ENCODE measurements around the gene HECTD4. TPM values are rescaled to one million over a fixed set of nuclear protein-coding genes. Genes with fewer than 3 reads are reported as not detected.

Gene HECTD4
- total RNA-seq, 2 experiments from 2014 or later: 37.5 to 39.4 TPM

DNA sequence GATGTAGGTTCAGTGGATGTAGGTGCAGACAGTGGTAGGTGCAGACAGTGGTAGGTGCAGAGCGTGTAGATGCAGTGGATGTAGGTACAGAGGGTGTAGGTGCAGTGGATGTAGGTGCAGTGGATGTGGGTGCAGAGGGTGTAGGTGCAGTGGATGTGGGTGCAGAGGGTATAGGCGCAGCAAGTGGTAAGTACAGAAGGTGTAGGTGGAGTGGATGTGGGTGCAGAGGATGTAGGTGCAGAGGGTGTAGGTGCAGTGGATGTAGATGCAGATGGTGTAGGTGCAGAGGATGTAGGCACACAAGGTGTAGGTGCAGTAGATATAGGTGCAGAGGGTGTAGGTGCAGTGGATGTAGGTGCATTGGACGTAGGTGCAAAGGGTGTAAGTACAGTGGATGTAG, 86.0 kb downstream of the HECTD4 start:
- ChIA-PET CTCF (no interaction called here), POLR2A (no interaction called here)
- DNase-seq: no peak
- H3K4me3 Mint-ChIP-seq: no peak overlapping the region
- peaks cover 7% of the 10 kb centered on the region for H3K36me3 Mint-ChIP-seq (ENCODE audit: low read depth)
- peaks cover 5% of the 10 kb centered on the region for H3K9me3 Mint-ChIP-seq
- no peak overlapping the region for H3K27ac Mint-ChIP-seq
- peaks cover 6% of the 10 kb centered on the region for H3K4me1 Mint-ChIP-seq
- H3K27me3 Mint-ChIP-seq: no peaks in the 10 kb centered on the region

DNA sequence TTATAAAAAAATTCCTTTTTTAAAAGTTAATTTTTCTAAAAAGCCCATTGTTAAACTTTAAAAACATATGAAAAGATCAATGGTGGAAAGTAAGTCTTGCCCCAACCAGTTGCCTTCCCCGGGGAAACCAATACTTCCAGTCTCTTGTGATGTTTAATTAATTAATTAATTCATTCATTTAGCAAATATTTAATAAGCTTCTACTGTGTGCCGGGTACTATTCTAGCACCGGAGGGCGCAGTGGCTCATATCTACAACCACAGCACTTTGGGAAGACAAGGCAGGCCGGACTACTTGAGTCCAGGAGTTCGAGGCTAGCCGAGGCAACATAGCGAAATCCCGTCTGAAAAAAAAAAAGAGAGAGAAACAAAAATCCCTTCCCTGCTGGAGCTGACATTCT, 87.4 kb downstream of the HECTD4 start:
- POLR2A ChIA-PET: no interaction called here
- Mint-ChIP-seq H3K4me3 (no peak overlapping the region), H3K4me1 (peaks cover 6% of the 10 kb centered on the region), H3K36me3 (ENCODE audit: low read depth) (peaks cover 10% of the 10 kb centered on the region), H3K27ac (no peak overlapping the region), H3K27me3 (no peaks in the 10 kb centered on the region), H3K9me3 (peaks cover 5% of the 10 kb centered on the region)
- no peak for DNase-seq
- CTCF ChIA-PET: no interaction called here

DNA sequence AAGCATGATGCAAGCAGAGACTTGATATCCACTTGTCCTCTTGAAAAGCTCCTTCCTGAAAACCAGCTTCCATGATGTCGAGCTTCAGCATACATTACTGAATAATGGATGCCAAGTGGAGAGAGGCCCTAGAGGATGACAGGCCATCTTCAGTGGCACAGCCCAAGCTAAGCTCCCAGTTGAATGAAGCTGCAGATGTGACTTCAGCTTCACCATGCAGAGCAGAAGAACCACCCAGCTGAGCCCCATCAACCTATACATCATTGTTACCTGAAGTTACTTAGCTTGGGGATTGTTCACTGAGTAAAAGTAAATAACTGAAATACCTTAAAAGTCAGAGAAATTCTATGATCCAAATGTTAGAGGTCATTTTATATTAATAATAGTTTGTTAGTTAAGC, 93.6 kb downstream of the HECTD4 start:
- POLR2A ChIA-PET: no interaction called here
- Mint-ChIP-seq H3K4me1 (peaks cover 6% of the 10 kb centered on the region), H3K27ac (no peak overlapping the region), H3K4me3 (no peak overlapping the region), H3K27me3 (no peaks in the 10 kb centered on the region), H3K36me3 (ENCODE audit: low read depth) (peaks cover 16% of the 10 kb centered on the region), H3K9me3 (peaks cover 10% of the 10 kb centered on the region)
- CTCF ChIA-PET: interaction anchor here (1.0 kb wide), 1 partner anchor 122 kb away, joined by 3 read pairs; no protein-coding TSS in a partner anchor
- DNase-seq: no peak

DNA sequence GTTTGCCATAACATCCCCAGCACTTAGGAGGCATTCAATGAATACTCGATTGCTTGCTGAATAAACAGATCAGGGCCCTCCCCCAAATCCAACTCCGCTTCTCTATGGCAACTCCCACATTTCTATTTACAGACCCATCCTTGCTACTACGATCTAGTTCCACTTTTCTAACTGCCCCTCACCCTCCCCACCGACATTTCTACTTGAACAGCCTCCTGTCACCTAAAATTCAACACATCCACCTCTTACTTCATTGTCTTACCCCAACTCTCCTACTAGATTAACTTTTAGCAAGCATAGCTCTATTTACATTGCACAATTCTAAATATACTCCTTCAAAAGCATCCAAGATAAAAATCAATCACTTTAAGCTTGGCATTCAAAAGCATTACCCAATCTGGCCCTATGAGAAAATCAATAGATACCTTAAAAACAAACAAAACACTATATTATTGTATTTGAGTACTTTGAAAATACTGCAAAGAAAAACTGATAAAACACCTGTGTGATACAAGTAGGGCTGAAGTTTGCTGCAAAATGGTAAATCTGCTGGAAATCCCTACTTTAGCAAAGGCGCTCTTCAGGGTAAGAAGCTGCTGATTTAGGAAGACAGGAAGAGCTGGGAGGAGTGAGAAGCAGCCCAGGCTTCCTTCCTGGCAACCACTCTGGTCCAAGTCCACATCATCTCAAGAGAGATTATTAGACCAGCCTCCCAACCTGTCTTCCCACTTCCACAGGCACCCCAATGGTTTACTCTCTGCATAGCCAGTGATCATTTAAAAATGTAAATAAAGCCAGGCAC, 96.4 kb downstream of the HECTD4 start:
- Mint-ChIP-seq H3K4me3 (no peak overlapping the region), H3K9me3 (peaks cover 5% of the 10 kb centered on the region), H3K27ac (no peak overlapping the region), H3K27me3 (no peaks in the 10 kb centered on the region), H3K36me3 (ENCODE audit: low read depth) (peaks cover 7% of the 10 kb centered on the region), H3K4me1 (no peaks in the 10 kb centered on the region)
- DNase-seq: no peak
- POLR2A ChIA-PET: no interaction called here
- CTCF ChIA-PET: no interaction called here

DNA sequence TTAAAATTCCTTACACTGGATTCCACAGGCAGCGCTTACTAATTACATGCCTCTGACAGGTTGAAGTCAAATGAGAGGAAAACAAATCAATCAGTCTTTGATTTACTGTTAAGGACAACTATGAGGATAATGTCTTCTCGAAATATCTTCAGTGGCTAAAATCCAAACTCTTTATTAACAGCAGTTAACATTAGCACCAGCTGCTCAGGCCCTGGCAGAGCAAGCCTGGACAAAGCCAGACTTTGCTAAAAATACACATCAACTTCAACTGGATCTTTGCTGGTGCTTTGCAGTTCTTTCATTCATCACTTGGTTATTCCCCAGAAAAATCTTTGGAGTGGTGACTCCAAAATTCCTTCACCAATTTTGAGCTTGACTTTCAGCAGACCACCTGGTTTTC, 98.7 kb downstream of the HECTD4 start:
- Mint-ChIP-seq H3K36me3 (ENCODE audit: low read depth) (no peaks in the 10 kb centered on the region), H3K9me3 (no peaks in the 10 kb centered on the region), H3K4me3 (no peak overlapping the region), H3K4me1 (no peaks in the 10 kb centered on the region), H3K27ac (no peak overlapping the region), H3K27me3 (no peaks in the 10 kb centered on the region)
- no peak for DNase-seq
- CTCF ChIA-PET: no interaction called here
- POLR2A ChIA-PET: no interaction called here

DNA sequence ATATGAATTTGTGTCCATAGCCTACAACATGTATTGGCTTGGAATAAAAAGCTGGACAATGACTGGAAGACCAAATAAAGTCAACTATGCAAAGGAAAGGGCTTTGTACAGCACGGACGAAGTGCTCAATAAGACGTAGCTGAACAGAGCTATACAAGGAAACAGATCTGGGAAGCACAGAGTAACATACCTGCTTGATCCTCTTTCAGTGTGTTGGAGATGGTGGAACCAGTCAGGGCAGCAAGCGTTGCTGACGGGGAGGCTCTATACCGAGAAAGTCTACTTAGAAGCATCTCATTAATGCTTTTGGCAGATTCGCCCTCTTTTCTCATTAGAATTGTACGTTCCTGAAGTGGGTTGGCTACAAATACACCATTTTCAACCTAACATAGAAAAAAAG, 99.3 kb downstream of the HECTD4 start:
- no peaks in the 10 kb centered on the region for H3K27me3 Mint-ChIP-seq
- no peaks in the 10 kb centered on the region for H3K4me1 Mint-ChIP-seq
- no peak for DNase-seq
- H3K36me3 Mint-ChIP-seq (ENCODE audit: low read depth): peaks cover 2% of the 10 kb centered on the region
- no peak overlapping the region for H3K4me3 Mint-ChIP-seq
- H3K27ac Mint-ChIP-seq: no peak overlapping the region
- CTCF ChIA-PET: no interaction called here
- H3K9me3 Mint-ChIP-seq: no peaks in the 10 kb centered on the region
- POLR2A ChIA-PET: no interaction called here

DNA sequence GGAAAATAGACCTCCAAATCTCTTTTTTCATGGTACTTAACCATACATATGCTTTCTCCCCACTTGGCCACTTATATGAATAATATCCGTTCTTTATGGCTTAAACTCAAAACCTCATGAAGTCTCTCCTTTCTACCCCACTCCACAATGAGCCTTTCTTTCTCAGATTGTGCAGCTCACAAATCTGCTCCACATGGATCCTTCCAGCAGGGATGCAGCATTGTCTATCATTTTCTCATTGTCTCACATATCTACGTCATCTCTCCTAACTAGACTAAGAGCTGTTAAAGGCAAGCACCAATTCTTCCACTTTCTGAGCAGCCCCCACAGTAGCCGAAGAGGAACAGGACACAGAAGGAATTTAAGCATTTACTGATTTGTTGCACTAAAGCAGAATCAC, 106.4 kb downstream of the HECTD4 start:
- no peaks in the 10 kb centered on the region for H3K9me3 Mint-ChIP-seq
- CTCF ChIA-PET: no interaction called here
- DNase-seq: no peak
- no peak overlapping the region for H3K4me3 Mint-ChIP-seq
- no peak overlapping the region for H3K27ac Mint-ChIP-seq
- POLR2A ChIA-PET: no interaction called here
- H3K4me1 Mint-ChIP-seq: no peaks in the 10 kb centered on the region
- H3K36me3 Mint-ChIP-seq (ENCODE audit: low read depth): peaks cover 23% of the 10 kb centered on the region
- H3K27me3 Mint-ChIP-seq: no peaks in the 10 kb centered on the region

DNA sequence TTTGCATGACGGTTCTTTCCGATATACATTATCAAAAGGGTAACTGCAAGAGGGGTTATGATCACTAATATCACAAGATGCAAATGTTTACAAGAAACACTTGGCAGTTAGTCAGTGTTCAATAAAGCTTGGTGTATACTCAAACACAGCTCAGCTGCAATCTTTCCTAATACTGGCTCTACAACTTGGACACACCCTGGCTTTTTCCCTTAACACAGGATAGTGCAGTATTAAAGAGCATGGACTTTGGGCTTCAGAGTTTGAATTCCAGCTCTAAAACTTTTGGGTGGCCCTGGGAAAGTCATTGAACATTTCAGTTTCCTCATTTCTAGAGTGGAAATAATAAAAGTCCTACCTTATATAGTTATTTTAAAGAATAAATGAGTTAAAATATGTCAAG, 107.0 kb downstream of the HECTD4 start:
- CTCF ChIA-PET: no interaction called here
- H3K36me3 Mint-ChIP-seq (ENCODE audit: low read depth): peaks cover 26% of the 10 kb centered on the region

DNA sequence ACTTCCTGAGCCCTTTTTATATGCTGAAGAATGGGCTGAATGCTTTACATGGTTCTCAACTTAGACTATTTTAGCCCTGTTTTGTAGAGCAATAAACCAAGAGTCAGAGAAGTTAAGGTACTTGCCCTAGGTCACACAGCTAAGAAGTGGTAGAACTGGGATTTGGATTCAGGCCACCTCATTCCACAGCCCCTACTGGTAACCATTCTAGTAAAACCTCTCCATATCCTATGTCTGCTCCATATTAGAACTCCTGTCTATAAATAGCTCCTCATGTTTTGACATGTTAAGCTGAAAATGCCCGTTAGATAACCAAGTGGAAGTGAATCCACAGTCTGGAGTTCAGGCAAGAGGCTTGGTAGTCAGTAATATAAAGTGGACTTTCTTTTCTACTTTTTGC, 111.6 kb downstream of the HECTD4 start:
- Mint-ChIP-seq H3K36me3 (ENCODE audit: low read depth) (peaks cover 31% of the 10 kb centered on the region), H3K4me1 (no peaks in the 10 kb centered on the region), H3K27me3 (no peaks in the 10 kb centered on the region), H3K27ac (no peak overlapping the region), H3K4me3 (no peak overlapping the region), H3K9me3 (no peaks in the 10 kb centered on the region)
- CTCF ChIA-PET: no interaction called here
- POLR2A ChIA-PET: no interaction called here
- DNase-seq: no peak

More for the DNA sequence above, 107.0 kb downstream of the HECTD4 start:
- Mint-ChIP-seq H3K9me3 (no peaks in the 10 kb centered on the region), H3K27ac (no peak overlapping the region), H3K4me1 (no peaks in the 10 kb centered on the region), H3K4me3 (no peak overlapping the region), H3K27me3 (no peaks in the 10 kb centered on the region)
- POLR2A ChIA-PET: no interaction called here
- DNase-seq: no peak

DNA sequence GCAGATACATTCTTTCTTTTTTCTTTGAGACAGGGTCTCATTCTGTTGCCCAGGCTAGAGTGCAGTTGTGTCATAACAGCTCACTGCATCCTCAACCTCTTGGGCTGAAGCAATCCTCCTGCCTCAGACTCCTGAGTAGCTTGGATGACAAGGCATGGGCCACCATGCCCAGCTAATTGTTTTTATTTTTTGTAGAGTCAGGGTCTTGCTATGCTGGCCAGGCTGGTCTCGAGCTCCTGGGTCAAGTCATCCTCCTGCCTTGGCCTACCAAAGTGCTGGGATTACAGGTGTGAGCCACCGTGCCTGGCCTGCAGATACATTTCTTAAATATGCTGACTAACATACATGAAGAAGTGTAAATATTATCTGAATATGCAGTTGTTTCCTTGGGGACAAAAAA, 115.8 kb downstream of the HECTD4 start:
- no peak overlapping the region for H3K27ac Mint-ChIP-seq
- H3K4me3 Mint-ChIP-seq: no peak overlapping the region
- no peaks in the 10 kb centered on the region for H3K27me3 Mint-ChIP-seq
- no peaks in the 10 kb centered on the region for H3K9me3 Mint-ChIP-seq
- H3K4me1 Mint-ChIP-seq: no peaks in the 10 kb centered on the region
- DNase-seq: no peak
- POLR2A ChIA-PET: no interaction called here
- CTCF ChIA-PET: no interaction called here
- peaks cover 28% of the 10 kb centered on the region for H3K36me3 Mint-ChIP-seq (ENCODE audit: low read depth)

DNA sequence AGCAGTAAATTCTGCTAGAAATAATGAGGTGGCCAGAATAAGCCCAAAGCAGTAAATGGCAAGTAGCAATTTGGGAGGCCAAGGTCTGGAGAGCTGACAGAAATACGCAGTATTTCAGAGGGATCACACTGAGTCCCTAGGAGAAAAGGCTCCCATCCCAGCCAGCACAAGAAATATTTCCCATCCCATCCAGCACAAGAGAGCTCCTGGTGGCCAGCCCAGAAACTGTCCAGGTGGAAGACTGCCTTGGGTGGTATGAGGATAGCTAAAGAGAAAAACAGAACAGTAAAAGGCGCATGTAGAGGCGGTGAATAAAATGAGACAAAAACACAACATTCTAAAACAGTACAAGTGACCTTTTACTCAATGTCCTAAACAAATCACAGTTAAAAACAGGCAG, 120.7 kb downstream of the HECTD4 start:
- ChIA-PET POLR2A (no interaction called here), CTCF (no interaction called here)
- no peak for DNase-seq
- Mint-ChIP-seq H3K27me3 (no peaks in the 10 kb centered on the region), H3K27ac (no peak overlapping the region), H3K9me3 (no peaks in the 10 kb centered on the region), H3K36me3 (ENCODE audit: low read depth) (peaks cover 20% of the 10 kb centered on the region), H3K4me1 (no peaks in the 10 kb centered on the region), H3K4me3 (no peak overlapping the region)

DNA sequence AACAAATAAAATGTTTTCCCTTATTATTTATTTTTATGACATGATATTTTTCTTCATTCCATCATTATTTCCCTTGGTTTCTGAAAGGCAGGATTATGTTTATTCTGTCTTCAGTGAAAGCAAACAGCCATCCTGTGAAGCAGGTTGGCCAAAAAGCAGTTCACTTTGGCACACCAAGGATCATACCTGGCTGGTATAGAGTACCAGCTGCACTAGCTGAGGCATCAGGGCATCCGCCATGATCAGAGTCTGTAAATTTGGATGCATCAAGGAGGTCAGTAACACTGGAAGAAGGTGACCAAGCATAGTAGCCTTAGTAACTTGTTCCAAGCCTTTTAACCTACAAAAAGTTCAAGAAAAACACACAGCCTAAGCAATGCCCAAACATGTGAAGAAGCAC, 123.3 kb downstream of the HECTD4 start:
- H3K4me1 Mint-ChIP-seq: no peaks in the 10 kb centered on the region
- ChIA-PET POLR2A (no interaction called here), CTCF (interaction anchor here (0.9 kb wide), 1 partner anchor 129 kb away, joined by 4 read pairs; no protein-coding TSS in a partner anchor)
- H3K27me3 Mint-ChIP-seq: no peaks in the 10 kb centered on the region
- H3K27ac Mint-ChIP-seq: no peak overlapping the region
- H3K9me3 Mint-ChIP-seq: no peaks in the 10 kb centered on the region
- no peak overlapping the region for H3K4me3 Mint-ChIP-seq
- H3K36me3 Mint-ChIP-seq (ENCODE audit: low read depth): peaks cover 25% of the 10 kb centered on the region
- DNase-seq: no peak

DNA sequence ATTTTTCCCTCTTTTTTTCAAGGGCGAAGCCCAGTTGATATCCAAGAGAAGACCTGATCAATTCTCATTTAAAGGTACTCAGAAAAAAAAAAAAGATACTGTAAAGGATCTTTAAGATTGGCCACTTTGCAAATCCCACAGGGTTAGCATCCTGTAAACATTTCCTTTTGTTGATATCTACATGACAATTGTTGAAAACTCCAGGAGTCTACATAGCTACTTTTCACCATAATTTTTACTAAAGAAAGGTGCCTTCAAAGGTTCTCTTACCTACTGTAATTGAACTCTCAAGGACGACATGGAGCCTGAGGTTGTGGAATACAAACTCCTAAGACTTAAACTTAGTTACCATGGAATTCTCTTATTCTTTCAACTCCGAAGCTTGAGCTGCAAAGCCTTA, 125.5 kb downstream of the HECTD4 start:
- H3K4me3 Mint-ChIP-seq: no peak overlapping the region
- DNase-seq: no peak
- POLR2A ChIA-PET: no interaction called here
- H3K27me3 Mint-ChIP-seq: no peaks in the 10 kb centered on the region
- CTCF ChIA-PET: no interaction called here
- H3K9me3 Mint-ChIP-seq: no peaks in the 10 kb centered on the region
- peaks cover 32% of the 10 kb centered on the region for H3K36me3 Mint-ChIP-seq (ENCODE audit: low read depth)
- H3K4me1 Mint-ChIP-seq: no peaks in the 10 kb centered on the region
- H3K27ac Mint-ChIP-seq: no peak overlapping the region

DNA sequence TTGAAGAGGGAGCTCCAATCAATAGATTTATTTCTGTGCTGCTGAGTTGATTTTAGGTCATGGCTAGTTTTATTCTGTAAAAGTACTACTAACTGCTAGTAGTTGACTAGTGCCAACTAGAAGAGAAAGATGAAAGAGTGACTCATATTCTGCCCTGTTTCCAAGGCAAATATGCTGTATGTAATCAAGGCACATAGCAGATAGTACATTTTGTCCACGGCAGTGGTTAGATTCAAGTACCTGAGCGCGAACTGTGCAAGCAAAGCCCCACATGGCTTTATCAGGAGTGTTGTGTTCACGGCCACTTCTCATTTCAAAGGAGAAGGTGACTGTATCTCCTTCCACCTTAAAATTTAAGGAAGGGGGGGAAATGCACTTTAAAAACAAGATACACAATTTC, 130.0 kb downstream of the HECTD4 start:
- no peak for DNase-seq
- Mint-ChIP-seq H3K27ac (no peak overlapping the region), H3K36me3 (ENCODE audit: low read depth) (peaks cover 25% of the 10 kb centered on the region), H3K4me3 (no peak overlapping the region), H3K9me3 (no peaks in the 10 kb centered on the region), H3K27me3 (no peaks in the 10 kb centered on the region), H3K4me1 (no peaks in the 10 kb centered on the region)
- POLR2A ChIA-PET: no interaction called here
- CTCF ChIA-PET: no interaction called here
